Activated naive CD8-positive, alpha-beta T cell treated with anti-CD3 and anti-CD28 coated beads for 36 hours (primary cell): ENCODE results near the gene PTCH2. TPM values are rescaled to one million over a fixed set of nuclear protein-coding genes. Genes with fewer than 3 reads are reported as not detected.
A peak's percentile ranks its signal among the peaks of the same experiment; 100 is the strongest.

ENCODE experiments used
- DNase-seq: peaks from one replicate; pipeline ENCODE4 v3.0.0; 2021
- H3K27ac Mint-ChIP-seq: one replicate; pipeline ENCODE4 v1.8.0; 2022; ENCODE audit warnings: mild to moderate bottlenecking, moderate library complexity, mixed read lengths
- H3K27me3 Mint-ChIP-seq: one replicate; pipeline ENCODE4 v1.8.0; 2022; ENCODE audit warnings: mild to moderate bottlenecking, mixed read lengths
- H3K36me3 Mint-ChIP-seq: one replicate; pipeline ENCODE4 v1.8.0; 2021; ENCODE audit warnings: mild to moderate bottlenecking, mixed read lengths
- H3K4me1 Mint-ChIP-seq: one replicate; pipeline ENCODE4 v1.8.0; 2021; ENCODE audit warnings: mixed read lengths
- H3K4me3 Mint-ChIP-seq: one replicate; pipeline ENCODE4 v1.8.0; 2022; ENCODE audit warnings: mild to moderate bottlenecking, moderate library complexity, mixed read lengths
- H3K9me3 Mint-ChIP-seq: one replicate; pipeline ENCODE4 v1.8.0; 2022; ENCODE audit warnings: mixed read lengths
- total RNA-seq, 2 experiments: library from RNA; stranded (reverse); gene quantifications; one replicate each; pipeline ENCODE4 v1.2.3, GENCODE V29; 2021

The PTCH2 gene
- total RNA-seq, 2 experiments from 2014 or later, result 1.0 to 1.4 TPM

DNA sequence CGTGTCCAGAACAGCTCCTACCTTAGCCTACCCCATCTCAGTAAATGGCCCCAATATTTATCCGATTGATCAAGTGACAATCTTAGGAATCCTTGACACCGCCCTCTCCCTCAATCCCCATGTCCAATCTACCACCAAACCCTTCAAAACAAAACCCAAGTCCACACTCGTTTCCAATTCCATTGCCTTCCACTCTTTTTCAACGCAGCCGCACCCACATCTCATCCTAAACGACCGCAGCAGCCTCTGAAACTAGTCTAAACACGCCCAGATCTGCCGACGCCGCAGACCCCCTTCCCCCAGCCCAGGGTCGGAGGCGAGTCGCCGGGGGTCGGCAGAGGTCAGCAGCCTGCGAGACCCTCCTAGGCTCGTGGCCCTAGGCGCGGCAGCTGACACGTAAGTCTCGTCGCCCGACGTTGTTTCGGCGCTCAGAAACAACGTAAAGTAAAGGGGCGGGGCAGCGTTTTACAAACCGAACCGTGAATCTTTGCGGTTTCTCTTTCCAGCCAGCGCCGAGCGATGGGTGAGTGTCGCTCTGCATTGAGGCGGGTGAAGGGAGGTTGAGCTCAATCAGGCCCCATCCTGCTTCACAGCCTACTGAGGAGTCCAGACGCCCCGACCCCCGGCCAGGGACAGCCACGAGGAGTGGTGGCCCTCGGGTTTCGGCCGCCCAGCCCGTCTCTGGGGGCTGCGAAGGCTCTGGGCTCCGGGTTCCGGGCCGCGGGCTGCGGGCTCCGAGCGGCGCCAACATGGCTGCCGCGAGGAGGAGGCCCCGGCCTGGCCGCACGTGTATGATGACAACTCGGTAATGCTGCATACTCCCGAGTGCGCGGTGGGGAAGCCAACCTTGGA, 67.7 kb downstream of the PTCH2 start, which contains the start of gene RPS8:
TSS of gene RPS8 (plus strand) at position 463 of the 852 bp plus-strand sequence. CDS start at position 520, 57 bp downstream.
- DNase-seq, result peak; percentile 86
- H3K27me3 Mint-ChIP-seq, result no peaks in the 10 kb centered on the region
- H3K4me1 Mint-ChIP-seq, result peaks cover 31% of the 10 kb centered on the region
- H3K9me3 Mint-ChIP-seq, result no peaks in the 10 kb centered on the region
- peak within 1 kb of the TSS; percentile 94 for H3K4me3 Mint-ChIP-seq
- H3K27ac Mint-ChIP-seq, result peak within 1 kb of the TSS; percentile 97
- H3K36me3 Mint-ChIP-seq, result peaks cover 59% of the 10 kb centered on the region

Other genes starting within 250 kb of the PTCH2 start
- 1 to 10 TPM; 2.5 to 2.6 TPM for gene TMEM53, start 168.8 kb downstream of the PTCH2 start, total RNA-seq
- 100 to 1,000 TPM; 139 to 144 TPM for gene ARMH1, start 168.5 kb downstream of the PTCH2 start, total RNA-seq
- gene RNU5D-1, start 112.1 kb downstream of the PTCH2 start, total RNA-seq, result not detected
- 10 to 100 TPM; 65.0 to 71.0 TPM for gene KIF2C, start 103.4 kb downstream of the PTCH2 start, total RNA-seq
- gene RPS8, start 67.7 kb downstream of the PTCH2 start, total RNA-seq, result 1,000 to 10,000 TPM; 2,658 to 2,665 TPM
- gene BEST4, start 55.1 kb downstream of the PTCH2 start, total RNA-seq, result 1 to 10 TPM; 1.5 to 1.8 TPM
- gene PLK3, start 42.9 kb downstream of the PTCH2 start, total RNA-seq, result 10 to 100 TPM; 53.3 to 57.1 TPM
- gene DYNLT4, start 35.9 kb downstream of the PTCH2 start, total RNA-seq, result 1 to 10 TPM in 1 of 2 experiments, under 1 TPM in 1; 0.70 to 1.0 TPM
- 1 to 10 TPM; 6.0 to 8.1 TPM for gene BTBD19, start 34.7 kb downstream of the PTCH2 start, total RNA-seq
- 10 to 100 TPM; 50.4 to 50.8 TPM for gene EIF2B3, start 143.3 kb upstream of the PTCH2 start, total RNA-seq
- 10 to 100 TPM; 23.4 to 23.5 TPM for gene HECTD3, start 168.1 kb upstream of the PTCH2 start, total RNA-seq
- gene UROD, start 169.0 kb upstream of the PTCH2 start, total RNA-seq, result 100 to 1,000 TPM; 158 to 164 TPM